ENCODE data around the gene DAP. TPM values are rescaled to one million over a fixed set of nuclear protein-coding genes. Genes with fewer than 3 reads are reported as not detected.

Gene DAP
- total and polyA plus RNA-seq, 12 donors: 27.4 to 197 (median 101) TPM

- Histone ChIP-seq H3K27me3 (no peaks in the 10 kb centered on the region), H3K36me3 (replicated peaks in 1 of 2) (no peaks in the 10 kb centered on the region), H3K27ac (no peak overlapping the region), H3K9me3 (replicated peaks in 1 of 3) (no peaks in the 10 kb centered on the region), H3K4me1 (replicated peaks in 1 of 2) (peaks cover 0 to 21% of the 10 kb centered on the region in 2 donors), H3K4me3 (no peak overlapping the region)
- DNase-seq: no peak
- intact Hi-C loops (cut with DNase I): no loop called here
- TF ChIP-seq POLR2A (IDR thresholded peaks at IDR 0.05): no peak
- 75 to 77% (median 76%) methylated on average over 8 of the region's 8 CpGs for WGBS, 4 donors
Measured at GRCh38 chr5:10734832-10735523, 26.1 kb downstream of the DAP start.

GRCh38 chr5:10734037-10734709 is 26.9 kb downstream of the DAP start:
- no peak for DNase-seq
- H3K36me3 ChIP-seq (replicated peaks in 1 of 2): no peaks in the 10 kb centered on the region
- H3K4me1 ChIP-seq (replicated peaks in 1 of 2): peaks cover 0 to 21% of the 10 kb centered on the region in 2 donors
- WGBS, 4 donors: 72 to 89% (median 82%) methylated on average over 11 of the region's 11 CpGs
- TF ChIP-seq CTCF (IDR thresholded peaks at IDR 0.05) (no peak), POLR2A (IDR thresholded peaks at IDR 0.05) (no peak)
- no peaks in the 10 kb centered on the region for H3K27me3 ChIP-seq
- no peaks in the 10 kb centered on the region for H3K9me3 ChIP-seq (replicated peaks in 1 of 3)
- intact Hi-C loops (cut with DNase I): no loop called here
- H3K4me3 ChIP-seq: no peak overlapping the region
- no peak overlapping the region for H3K27ac ChIP-seq

GRCh38 chr5:10733426-10733825 is 27.6 kb downstream of the DAP start:
- H3K4me3 ChIP-seq: no peak overlapping the region
- TF ChIP-seq POLR2A (IDR thresholded peaks at IDR 0.05) (no peak), CTCF (IDR thresholded peaks at IDR 0.05) (no peak)

GRCh38 chr5:10731913-10732312 is 29.1 kb downstream of the DAP start:
- Histone ChIP-seq H3K4me1 (replicated peaks in 1 of 2) (peaks cover 6 to 23% of the 10 kb centered on the region in 2 donors), H3K27me3 (no peaks in the 10 kb centered on the region), H3K36me3 (replicated peaks in 1 of 2) (no peaks in the 10 kb centered on the region), H3K27ac (no peak overlapping the region), H3K4me3 (no peak overlapping the region), H3K9me3 (replicated peaks in 1 of 3) (no peaks in the 10 kb centered on the region)
- intact Hi-C loops (cut with DNase I): no loop called here
- TF ChIP-seq CTCF (IDR thresholded peaks at IDR 0.05): no peak
- TF ChIP-seq POLR2A (IDR thresholded peaks at IDR 0.05): no peak
- WGBS, 4 donors: 91 to 100% (median 92%) methylated on average over 1 of the region's 1 CpG
- DNase-seq: no peak

More at GRCh38 chr5:10733426-10733825, 27.6 kb downstream of the DAP start:
- Histone ChIP-seq H3K4me1 (replicated peaks in 1 of 2) (peaks cover 0 to 21% of the 10 kb centered on the region in 2 donors), H3K27me3 (no peaks in the 10 kb centered on the region), H3K27ac (no peak overlapping the region), H3K36me3 (replicated peaks in 1 of 2) (no peaks in the 10 kb centered on the region), H3K9me3 (replicated peaks in 1 of 3) (no peaks in the 10 kb centered on the region)
- no peak for DNase-seq
- WGBS, 4 donors: 83 to 92% (median 88%) methylated on average over 2 of the region's 2 CpGs
- intact Hi-C loops (cut with DNase I): no loop called here

All from adrenal gland (tissue), 12 donors.